Smooth muscle cell (in vitro differentiated cells): ENCODE data around the gene SDK2. TPM values are rescaled to one million over a fixed set of nuclear protein-coding genes. Genes with fewer than 3 reads are reported as not detected.

Experiments
- DNase-seq: peaks from one replicate; lab custom pipeline; 2025; ENCODE audit not compliant: unreplicated experiment; lab: John Stamatoyannopoulos, UW
- H2AFZ ChIP-seq: fragments of 200-600 bp; sonication (generic); 2 replicates; pipeline ENCODE4 v1.6.0; 2016; ENCODE audit warnings: antibody characterized with exemption, low read depth, mild to moderate bottlenecking
- H3F3A ChIP-seq: fragments of 200-600 bp; sonication (generic); 2 replicates; pipeline ENCODE4 v1.6.0; 2017; ENCODE audit warnings: antibody characterized with exemption, low read depth
- H3K27ac ChIP-seq: fragments of 200-600 bp; sonication (generic); 2 replicates; pipeline ENCODE4 v1.5.1; 2016; ENCODE audit warnings: low read depth, mild to moderate bottlenecking
- H3K27me3 ChIP-seq: fragments of 200-600 bp; sonication (generic); 2 replicates; pipeline ENCODE4 v1.6.1; 2016; ENCODE audit warnings: low read depth, mild to moderate bottlenecking
- H3K36me3 ChIP-seq: fragments of 200-600 bp; sonication (generic); 2 replicates; pipeline ENCODE4 v1.5.1; 2016; ENCODE audit warnings: low read depth
- H3K4me1 ChIP-seq: fragments of 200-600 bp; sonication (generic); 2 replicates; pipeline ENCODE4 v1.5.1; 2016; ENCODE audit warnings: low read depth
- H3K4me2 ChIP-seq: fragments of 200-600 bp; sonication (generic); 2 replicates; pipeline ENCODE4 v1.6.0; 2016; ENCODE audit warnings: mild to moderate bottlenecking
- H3K4me3 ChIP-seq: fragments of 200-600 bp; sonication (generic); 2 replicates; pipeline ENCODE4 v1.5.1; 2016; ENCODE audit warnings: mild to moderate bottlenecking
- H3K79me2 ChIP-seq: fragments of 200-600 bp; sonication (generic); 2 replicates; pipeline ENCODE4 v1.6.0; 2016; ENCODE audit warnings: low read depth, mild to moderate bottlenecking
- H3K9ac ChIP-seq: fragments of 200-600 bp; sonication (generic); 2 replicates; pipeline ENCODE4 v1.6.0; 2016; ENCODE audit warnings: low read depth
- H3K9me3 ChIP-seq: fragments of 200-600 bp; sonication (generic); replicated peaks from 2 replicates; pipeline ENCODE4 v1.5.1; 2016; ENCODE audit warnings: low read depth
- H4K20me1 ChIP-seq: fragments of 200-600 bp; sonication (generic); 2 replicates; pipeline ENCODE4 v1.6.0; 2016; ENCODE audit warnings: low read depth
- CTCF ChIP-seq: fragments of 200-600 bp; sonication (generic); IDR thresholded peaks from 2 replicates; pipeline ENCODE4 v1.5.1; 2017; ENCODE audit warnings: borderline replicate concordance, mild to moderate bottlenecking, antibody characterized with exemption; ENCODE audit not compliant: insufficient read depth, poor library complexity, severe bottlenecking
- WGBS: methylation state at CpG from one replicate; pipeline ENCODE4 v1.1.7; 2016; ENCODE audit warnings: low lambda C conversion rate; 5-methylcytosine and 5-hydroxymethylcytosine counted together
- polyA plus RNA-seq: library from polyadenylated mRNA; unstranded; fragments of >200 nt; fragmentation: Nextera tagmentation; extraction: Ambion mirVana; gene quantifications from 2 replicates; pipeline ENCODE4 v1.2.1, GENCODE V29; 2016
- total RNA-seq: library from RNA; depleted of rRNA; stranded (reverse); fragments of >200 nt; gene quantifications from 2 replicates; pipeline ENCODE4 v1.2.3, GENCODE V29; 2014

Gene SDK2
- total and polyA plus RNA-seq, 2 experiments from 2014 or later, result 4.6 to 6.5 TPM

DNA sequence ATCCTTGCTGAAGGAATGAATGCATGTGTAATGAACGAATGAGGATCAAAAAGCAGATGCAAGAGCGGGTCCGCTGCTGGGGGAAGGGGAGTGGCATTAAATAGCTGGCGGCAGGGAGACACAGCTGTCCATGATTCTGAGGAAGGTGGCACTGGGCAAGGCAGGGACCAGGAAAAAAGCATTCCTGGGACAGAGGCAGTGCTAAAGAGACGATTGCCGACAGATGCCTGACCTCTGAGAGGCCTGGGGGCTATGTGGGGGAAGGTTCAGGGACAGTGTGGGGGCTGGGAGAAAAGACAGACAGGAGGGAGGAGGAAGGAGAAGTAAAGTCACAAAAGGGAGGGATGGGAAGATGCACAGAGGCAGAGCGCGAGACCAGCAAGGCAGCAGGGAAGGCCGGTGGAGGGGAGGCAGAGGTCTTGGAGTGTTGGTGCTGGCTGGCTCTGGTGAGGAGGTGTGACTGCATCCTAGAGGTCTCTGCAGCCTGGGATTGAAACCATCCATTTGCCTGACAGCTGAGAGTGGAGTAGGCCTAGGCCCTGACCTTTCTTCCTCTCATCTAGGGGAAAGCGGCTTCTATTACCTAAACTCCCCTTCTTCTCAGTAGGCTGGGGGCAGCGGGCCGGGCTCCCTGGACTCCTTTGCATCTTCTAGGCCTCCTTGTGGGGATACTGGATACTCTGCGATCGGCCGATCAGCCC, 109.9 kb downstream of the SDK2 start:
- H2AFZ ChIP-seq, result no peak overlapping the region

GRCh38 chr17:73533781-73534180, 110.5 kb downstream of the SDK2 start:
- Histone ChIP-seq H2AFZ (no peak overlapping the region), H3F3A (no peaks in the 10 kb centered on the region), H4K20me1 (peaks cover 47% of the 10 kb centered on the region), H3K9me3 (no peaks in the 10 kb centered on the region), H3K4me3 (no peak overlapping the region), H3K36me3 (no peaks in the 10 kb centered on the region), H3K79me2 (peaks cover 3% of the 10 kb centered on the region), H3K4me1 (peaks cover 44% of the 10 kb centered on the region), H3K9ac (no peak overlapping the region), H3K27me3 (no peaks in the 10 kb centered on the region), H3K4me2 (no peak overlapping the region), H3K27ac (no peak overlapping the region)
- WGBS, result 63% methylated on average over 7 of the region's 7 CpGs
- DNase-seq, result no peak
- TF ChIP-seq CTCF, result no peak

More for the DNA sequence above, 109.9 kb downstream of the SDK2 start:
- no peaks in the 10 kb centered on the region for H3K27me3 ChIP-seq
- H3F3A ChIP-seq, result no peaks in the 10 kb centered on the region
- no peaks in the 10 kb centered on the region for H3K36me3 ChIP-seq
- H3K4me3 ChIP-seq, result no peak overlapping the region
- H3K79me2 ChIP-seq, result peaks cover 4% of the 10 kb centered on the region
- no peak for TF ChIP-seq CTCF
- H3K9me3 ChIP-seq, result no peaks in the 10 kb centered on the region
- no peak overlapping the region for H3K4me2 ChIP-seq
- 74% methylated on average over 14 of the region's 15 CpGs for WGBS
- H3K9ac ChIP-seq, result no peak overlapping the region
- peaks cover 48% of the 10 kb centered on the region for H4K20me1 ChIP-seq
- no peak for DNase-seq
- H3K27ac ChIP-seq, result no peak overlapping the region
- H3K4me1 ChIP-seq, result peaks cover 50% of the 10 kb centered on the region

- Histone ChIP-seq H3K27ac (no peak overlapping the region), H3K4me3 (no peak overlapping the region), H3K4me1 (peaks cover 42% of the 10 kb centered on the region), H3F3A (no peaks in the 10 kb centered on the region), H3K36me3 (no peaks in the 10 kb centered on the region), H3K79me2 (no peaks in the 10 kb centered on the region), H3K9ac (no peak overlapping the region), H3K4me2 (no peak overlapping the region), H3K27me3 (no peaks in the 10 kb centered on the region), H4K20me1 (peaks cover 44% of the 10 kb centered on the region), H2AFZ (no peak overlapping the region), H3K9me3 (no peaks in the 10 kb centered on the region)
- 90% methylated on average over 13 of the region's 13 CpGs for WGBS
- TF ChIP-seq CTCF, result no peak
- DNase-seq, result no peak
Measured at GRCh38 chr17:73533127-73533526, 111.1 kb downstream of the SDK2 start.

- H3K9ac ChIP-seq, result no peak overlapping the region
- 20% methylated on average over 9 of the region's 9 CpGs for WGBS
- H2AFZ ChIP-seq, result no peak overlapping the region
- no peak for DNase-seq
- no peaks in the 10 kb centered on the region for H3F3A ChIP-seq
- H3K9me3 ChIP-seq, result no peaks in the 10 kb centered on the region
- peak overlapping the region; percentile 47 for H3K4me2 ChIP-seq
- no peak for TF ChIP-seq CTCF
- no peaks in the 10 kb centered on the region for H3K36me3 ChIP-seq
- H3K4me1 ChIP-seq, result peaks cover 42% of the 10 kb centered on the region
- H3K4me3 ChIP-seq, result no peak overlapping the region
- peaks cover 38% of the 10 kb centered on the region for H4K20me1 ChIP-seq
- H3K27ac ChIP-seq, result peak overlapping the region; percentile 24
- no peaks in the 10 kb centered on the region for H3K79me2 ChIP-seq
- no peaks in the 10 kb centered on the region for H3K27me3 ChIP-seq
Measured at GRCh38 chr17:73532421-73532901, 111.8 kb downstream of the SDK2 start.
